Natural killer cell (primary cell): ENCODE data around the gene MTCH1. TPM values are rescaled to one million over a fixed set of nuclear protein-coding genes. Genes with fewer than 3 reads are reported as not detected.

Source experiments
- ATAC-seq, 3 donors: fragments of 150-1000 bp in 2 of 3; fragments of 200-7000 bp in 1 of 3; cut with Tn5 transposase; 1 replicate in 1 of 3; 2 replicates in 2 of 3; pipeline ENCODE4 v1.10.0; 2021; ENCODE audit warnings: mild to moderate bottlenecking in 2 of 3, moderate library complexity in 2 of 3
- DNase-seq, 2 donors: peaks; one replicate each; pipeline versions ENCODE4 v3.0.0 to v3.0.0-alpha.2; 2013 to 2021; ENCODE audit warnings: mixed read lengths in 1 of 2
- H3K27ac ChIP-seq: one replicate; pipeline ENCODE4 v1.5.1; 2013; ENCODE audit warnings: mild to moderate bottlenecking, low read length
- H3K27me3 ChIP-seq: one replicate; pipeline ENCODE4 v1.6.1; 2013; ENCODE audit warnings: low read length; ENCODE audit not compliant: control insufficient read depth, insufficient read depth
- H3K36me3 ChIP-seq: one replicate; pipeline ENCODE4 v1.6.1; 2013; ENCODE audit warnings: low read length; ENCODE audit not compliant: control insufficient read depth, insufficient read depth
- H3K4me1 ChIP-seq: one replicate; pipeline ENCODE4 v1.6.1; 2013; ENCODE audit warnings: low read length; ENCODE audit not compliant: control insufficient read depth, insufficient read depth
- H3K4me3 ChIP-seq: one replicate; pipeline ENCODE4 v1.5.1; 2013; ENCODE audit warnings: low read length
- H3K9me3 ChIP-seq: one replicate; pipeline ENCODE4 v1.6.1; 2013; ENCODE audit warnings: low read length; ENCODE audit not compliant: control insufficient read depth, insufficient read depth
- H3K27ac Mint-ChIP-seq, 2 donors: one replicate each; pipeline ENCODE4 v1.8.0; 2022; ENCODE audit warnings: mild to moderate bottlenecking in 2 of 2, mixed read lengths in 2 of 2, moderate library complexity in 1 of 2
- H3K27me3 Mint-ChIP-seq, 2 donors: one replicate each; pipeline ENCODE4 v1.8.0; 2022; ENCODE audit warnings: low read depth in 2 of 2, mixed read lengths in 2 of 2
- H3K36me3 Mint-ChIP-seq: one replicate; pipeline ENCODE4 v1.8.0; 2022; ENCODE audit warnings: mixed read lengths
- H3K4me1 Mint-ChIP-seq, 2 donors: one replicate each; pipeline ENCODE4 v1.8.0; 2022; ENCODE audit warnings: mixed read lengths in 2 of 2
- H3K4me3 Mint-ChIP-seq: one replicate; pipeline ENCODE4 v1.8.0; 2022; ENCODE audit warnings: mild to moderate bottlenecking, moderate library complexity, mixed read lengths
- H3K9me3 Mint-ChIP-seq, 2 donors: one replicate each; pipeline ENCODE4 v1.8.0; 2022; ENCODE audit warnings: mixed read lengths in 2 of 2
- WGBS: methylation state at CpG from one replicate; pipeline ENCODE4 v1.1.7; 2013; ENCODE audit warnings: missing lambda C conversion rate; ENCODE audit not compliant: insufficient coverage; 5-methylcytosine and 5-hydroxymethylcytosine counted together
- intact Hi-C: fragments of 100-400 bp; cut with micrococcal nuclease; formaldehyde crosslinking; loops from one replicate; pipeline ENCODE4 v1.14.2; 2022
- total RNA-seq, 4 donors: library from RNA; stranded (reverse); fragments of 120-200 nt in 1 of 4; gene quantifications; one replicate each; pipeline versions ENCODE4 v1.2.3 to v1.2.4, GENCODE V29; 2013 to 2022
- TF ChIP-seq, protein P1 (sequence below): fragments of 200-600 bp; IDR thresholded peaks from one replicate; pipeline ENCODE4 v1.8.0; 2022; ENCODE audit warnings: antibody characterized with exemption

The MTCH1 gene
- total RNA-seq, 3 donors from 2014 or later (not counting 1 experiment from before 2014, with no cell fraction given), result 158 to 180 (median 162) TPM

- no peak overlapping the region for H3K4me3 ChIP-seq
- DNase-seq (no peak), ATAC-seq (no peak)
- intact Hi-C loops, result no loop called here
- Mint-ChIP-seq H3K27ac (no peak overlapping the region), H3K4me3 (no peak overlapping the region), H3K36me3 (no peaks in the 10 kb centered on the region), H3K9me3 (no peaks in the 10 kb centered on the region), H3K27me3 (peaks cover 6 to 13% of the 10 kb centered on the region in 2 donors), H3K4me1 (no peaks in the 10 kb centered on the region)
- WGBS, result 74% methylated on average over 3 of the region's 4 CpGs
- no peak overlapping the region for H3K27ac ChIP-seq
- H3K36me3 ChIP-seq, result no peaks in the 10 kb centered on the region
- no peaks in the 10 kb centered on the region for H3K27me3 ChIP-seq
- H3K4me1 ChIP-seq, result no peaks in the 10 kb centered on the region
- no peaks in the 10 kb centered on the region for H3K9me3 ChIP-seq
- TF ChIP-seq, protein P1, sequence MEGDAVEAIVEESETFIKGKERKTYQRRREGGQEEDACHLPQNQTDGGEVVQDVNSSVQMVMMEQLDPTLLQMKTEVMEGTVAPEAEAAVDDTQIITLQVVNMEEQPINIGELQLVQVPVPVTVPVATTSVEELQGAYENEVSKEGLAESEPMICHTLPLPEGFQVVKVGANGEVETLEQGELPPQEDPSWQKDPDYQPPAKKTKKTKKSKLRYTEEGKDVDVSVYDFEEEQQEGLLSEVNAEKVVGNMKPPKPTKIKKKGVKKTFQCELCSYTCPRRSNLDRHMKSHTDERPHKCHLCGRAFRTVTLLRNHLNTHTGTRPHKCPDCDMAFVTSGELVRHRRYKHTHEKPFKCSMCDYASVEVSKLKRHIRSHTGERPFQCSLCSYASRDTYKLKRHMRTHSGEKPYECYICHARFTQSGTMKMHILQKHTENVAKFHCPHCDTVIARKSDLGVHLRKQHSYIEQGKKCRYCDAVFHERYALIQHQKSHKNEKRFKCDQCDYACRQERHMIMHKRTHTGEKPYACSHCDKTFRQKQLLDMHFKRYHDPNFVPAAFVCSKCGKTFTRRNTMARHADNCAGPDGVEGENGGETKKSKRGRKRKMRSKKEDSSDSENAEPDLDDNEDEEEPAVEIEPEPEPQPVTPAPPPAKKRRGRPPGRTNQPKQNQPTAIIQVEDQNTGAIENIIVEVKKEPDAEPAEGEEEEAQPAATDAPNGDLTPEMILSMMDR, result no peak
Observed at GRCh38 chr6:36933519-36933918, 52.5 kb downstream of the MTCH1 start.

DNA sequence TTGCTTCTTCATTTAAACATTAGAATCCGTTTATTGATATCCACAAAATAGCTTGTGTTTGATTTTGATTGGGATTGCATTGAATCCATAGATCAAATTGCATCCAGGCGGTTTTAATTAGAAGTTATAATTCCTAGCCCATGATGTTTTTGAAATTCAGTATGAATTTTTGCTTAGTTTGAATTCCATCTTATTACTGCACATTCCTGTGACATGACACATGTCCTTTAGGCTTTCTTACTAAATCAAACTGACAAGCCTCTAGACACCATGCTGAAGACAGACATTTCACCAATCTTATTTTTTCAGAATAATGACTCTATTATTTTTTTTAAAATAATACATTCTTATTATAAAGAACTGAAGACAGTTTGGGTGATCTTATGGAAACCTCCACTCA lies 52.9 kb downstream of the MTCH1 start:
- Histone ChIP-seq H3K4me3 (no peak overlapping the region), H3K27ac (no peak overlapping the region), H3K27me3 (no peaks in the 10 kb centered on the region), H3K9me3 (no peaks in the 10 kb centered on the region), H3K36me3 (no peaks in the 10 kb centered on the region), H3K4me1 (no peaks in the 10 kb centered on the region)
- ATAC-seq (no peak), DNase-seq (no peak)
- Mint-ChIP-seq H3K27ac (no peak overlapping the region), H3K4me3 (no peak overlapping the region), H3K4me1 (no peaks in the 10 kb centered on the region), H3K9me3 (no peaks in the 10 kb centered on the region), H3K36me3 (no peaks in the 10 kb centered on the region), H3K27me3 (peaks cover 6 to 13% of the 10 kb centered on the region in 2 donors)
- intact Hi-C loops, result no loop called here
- TF ChIP-seq, protein P1, result no peak
- WGBS, result 100% methylated on average over 1 of the region's 2 CpGs

DNA sequence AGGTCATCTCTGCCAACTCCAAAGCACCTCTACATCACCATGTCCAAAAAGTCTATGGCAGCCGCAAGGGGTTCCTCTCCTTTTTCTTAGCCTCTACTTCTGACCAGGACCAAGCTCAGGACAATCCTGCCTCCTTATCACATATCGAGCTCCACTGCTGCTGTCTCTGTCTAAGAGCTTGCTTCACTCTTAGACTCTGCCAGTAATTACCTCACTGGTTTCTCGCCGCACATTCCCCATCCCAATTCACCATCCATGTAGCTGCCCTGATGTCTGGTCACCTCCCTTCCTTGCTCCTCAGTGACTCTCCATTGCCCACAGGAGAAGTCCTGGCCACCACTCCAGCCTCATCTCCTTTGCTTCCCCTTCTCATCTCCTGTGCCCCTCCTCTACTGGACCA lies 55.5 kb downstream of the MTCH1 start:
- H3K36me3 ChIP-seq, result no peaks in the 10 kb centered on the region
- H3K4me1 ChIP-seq, result no peaks in the 10 kb centered on the region
- H3K4me3 Mint-ChIP-seq, result no peak overlapping the region
- H3K4me1 Mint-ChIP-seq, result no peaks in the 10 kb centered on the region
- no peak overlapping the region for H3K27ac ChIP-seq
- DNase-seq (no peak), ATAC-seq (no peak)
- no peaks in the 10 kb centered on the region for H3K9me3 ChIP-seq
- intact Hi-C loops, result no loop called here
- no peak overlapping the region for H3K4me3 ChIP-seq
- no peaks in the 10 kb centered on the region for H3K9me3 Mint-ChIP-seq
- no peak overlapping the region for H3K27ac Mint-ChIP-seq
- H3K27me3 ChIP-seq, result no peaks in the 10 kb centered on the region
- peaks cover under 1% of the 10 kb centered on the region for H3K36me3 Mint-ChIP-seq
- 94% methylated on average over 4 of the region's 4 CpGs for WGBS
- TF ChIP-seq, protein P1, result no peak
- no peaks in the 10 kb centered on the region for H3K27me3 Mint-ChIP-seq

DNA sequence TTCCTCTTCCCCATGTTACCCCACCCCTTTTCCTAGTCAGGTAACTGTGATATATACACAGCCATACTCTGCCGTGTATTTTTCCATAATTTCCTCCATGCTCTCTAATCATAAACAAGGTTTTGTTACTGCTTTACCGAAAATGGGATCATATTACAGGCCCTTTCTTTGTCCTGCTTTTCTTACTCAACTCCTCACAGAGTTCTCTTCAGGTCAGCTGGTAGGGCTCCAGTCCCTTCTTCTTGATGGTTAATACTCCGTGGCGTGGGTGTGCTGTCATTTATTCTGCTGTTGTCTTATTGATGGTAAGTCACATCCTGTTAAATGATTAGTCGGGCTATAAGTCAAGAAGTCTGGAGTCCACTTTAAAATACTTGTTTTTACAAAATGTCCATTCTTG lies 56.4 kb downstream of the MTCH1 start:
- ATAC-seq (no peak), DNase-seq (no peak)

More for the DNA sequence above, 56.4 kb downstream of the MTCH1 start:
- H3K36me3 Mint-ChIP-seq, result peaks cover 10% of the 10 kb centered on the region
- no peak overlapping the region for H3K27ac Mint-ChIP-seq
- H3K36me3 ChIP-seq, result peaks cover 7% of the 10 kb centered on the region
- H3K4me1 ChIP-seq, result no peaks in the 10 kb centered on the region
- 99% methylated on average over 4 of the region's 5 CpGs for whole genome bisulfite sequencing
- H3K27me3 ChIP-seq, result no peaks in the 10 kb centered on the region
- intact Hi-C loops, result no loop called here
- no peaks in the 10 kb centered on the region for H3K27me3 Mint-ChIP-seq
- no peak overlapping the region for H3K27ac ChIP-seq
- H3K9me3 Mint-ChIP-seq, result no peaks in the 10 kb centered on the region
- no peak overlapping the region for H3K4me3 ChIP-seq
- no peaks in the 10 kb centered on the region for H3K4me1 Mint-ChIP-seq
- TF ChIP-seq, protein P1, result no peak
- no peak overlapping the region for H3K4me3 Mint-ChIP-seq
- no peaks in the 10 kb centered on the region for H3K9me3 ChIP-seq
